Stimulated activated CD8-positive, alpha-beta memory T cell treated with anti-CD3 and anti-CD28 coated beads, Interleukin-7, amount 100 ng/mL, for 48 hours (primary cell): Measurements from ENCODE around the gene OR7A17.

Experiments used
- DNase-seq, 2 donors: peaks; one replicate each; pipeline ENCODE4 v3.0.0-alpha.2; 2020; ENCODE audit warnings: low read depth in 1 of 2; ENCODE audit errors: extremely low read depth in 1 of 2

Gene OR7A17

GRCh38 chr19:14886032-14886431 is at the start of gene OR7A17:
OR7A17 (minus strand) TSS chr19:14886132; CDS start chr19:14881355, 4,777 bp downstream.
- DNase-seq = no peak

- no peak for DNase-seq
Measured at GRCh38 chr19:14933506-14933905, 47.6 kb upstream of the OR7A17 start.

- no peak for DNase-seq
Measured at GRCh38 chr19:14916848-14917247, 30.9 kb upstream of the OR7A17 start.

GRCh38 chr19:14915116-14915515 is 29.2 kb upstream of the OR7A17 start:
- no peak for DNase-seq

- no peak for DNase-seq
Measured at GRCh38 chr19:14906711-14907110, 20.8 kb upstream of the OR7A17 start.

- DNase-seq = no peak
Measured at GRCh38 chr19:14901675-14902260, 15.8 kb upstream of the OR7A17 start.

- no peak for DNase-seq
Measured at GRCh38 chr19:14890643-14891379, 4.9 kb upstream of the OR7A17 start.

- no peak for DNase-seq
Measured at GRCh38 chr19:14889994-14890642, 4.2 kb upstream of the OR7A17 start.

- DNase-seq = no peak
Measured at GRCh38 chr19:14871619-14872230, 14.2 kb downstream of the OR7A17 start.

GRCh38 chr19:14868497-14868896 is 17.4 kb downstream of the OR7A17 start:
- DNase-seq = no peak

- no peak for DNase-seq
Measured at GRCh38 chr19:14848822-14849221, 37.1 kb downstream of the OR7A17 start, which contains the start of gene OR7A10. OR7A10 (minus strand) TSS chr19:14848922; CDS start chr19:14841877, 7,045 bp downstream.

- DNase-seq = no peak
Measured at GRCh38 chr19:14843578-14843977, 42.4 kb downstream of the OR7A17 start.

GRCh38 chr19:14843169-14843568 is 42.8 kb downstream of the OR7A17 start:
- no peak for DNase-seq

GRCh38 chr19:14840206-14840605 is 45.7 kb downstream of the OR7A17 start:
- DNase-seq = no peak

- no peak for DNase-seq
Measured at GRCh38 chr19:14837391-14837790, 48.5 kb downstream of the OR7A17 start.

GRCh38 chr19:14835011-14835410 is 50.9 kb downstream of the OR7A17 start, which contains the start of the genes OR7A5 and OR7C1:
OR7A5 (minus strand) TSS chr19:14835185; CDS start chr19:14828241, 6,944 bp downstream.
OR7C1 (minus strand) TSS chr19:14835185; CDS start chr19:14800136, 35,049 bp downstream.
- DNase-seq = no peak

- no peak for DNase-seq
Measured at GRCh38 chr19:14830702-14831101, 55.2 kb downstream of the OR7A17 start.
